OCI-LY7 (cell line): Measurements from ENCODE around the gene GMEB2.

Source experiments
- EZH2phosphoT487 ChIP-seq: fragments of 200-600 bp; sonication (generic); IDR thresholded peaks from 2 replicates; pipeline ENCODE4 v1.6.1; 2018; ENCODE audit warnings: low read depth, borderline replicate concordance, mild to moderate bottlenecking, mixed run types, antibody characterized with exemption, low read length, moderate library complexity, mixed read lengths
- TF ChIP-seq, protein P1 (sequence below): fragments of 200-600 bp; sonication (generic); conservative IDR thresholded peaks from 2 replicates; pipeline ENCODE4 v1.5.1; 2014; ENCODE audit warnings: mild to moderate bottlenecking, antibody characterized with exemption, low read length, moderate library complexity, mixed read lengths

DNA sequence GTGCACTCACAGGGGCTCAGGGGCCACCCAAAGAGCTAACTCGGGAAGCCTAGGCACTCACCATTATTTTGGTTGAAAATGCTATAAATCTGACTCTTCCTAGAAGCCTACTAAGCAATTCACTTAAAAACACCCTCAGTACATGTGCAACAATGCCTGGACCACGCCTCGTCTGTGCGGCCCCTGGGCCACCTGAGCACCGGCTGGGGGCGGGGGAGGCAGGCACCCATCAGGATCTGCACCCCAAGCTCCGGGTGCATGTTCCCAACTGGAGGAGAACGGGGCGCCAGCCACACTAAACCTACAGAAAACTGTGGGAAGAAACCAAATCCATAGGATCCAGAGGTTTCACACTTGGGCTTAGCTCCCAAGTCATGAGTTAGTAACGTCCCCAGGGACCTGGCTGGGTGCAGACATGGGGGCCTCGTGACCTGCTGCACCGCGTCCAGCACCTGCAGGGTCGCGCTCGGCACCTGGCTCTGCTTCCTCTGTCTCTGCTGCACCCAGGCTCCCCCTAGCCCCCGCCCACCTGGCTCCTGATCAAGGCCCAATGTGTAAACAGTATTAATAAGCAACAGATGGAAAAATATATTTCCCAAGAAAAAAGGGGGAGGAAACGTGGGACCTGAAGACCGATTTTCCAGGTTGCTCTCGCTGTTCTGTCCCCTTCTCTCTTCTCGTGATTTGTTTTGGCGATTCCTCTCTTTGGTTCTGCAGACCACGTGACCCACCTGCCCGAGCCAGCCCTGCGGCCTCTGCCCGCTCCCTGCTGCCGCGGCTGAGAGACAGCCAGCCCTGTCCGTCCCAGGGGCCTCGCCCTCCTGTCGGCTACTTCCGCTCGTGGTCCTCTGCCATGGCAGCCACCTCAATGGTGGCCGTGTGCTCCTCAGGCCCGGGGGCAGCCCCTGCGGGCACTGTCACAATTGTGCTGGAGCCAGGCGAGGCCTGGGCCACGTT, 37.4 kb downstream of the GMEB2 start:
- TF ChIP-seq, protein P1, sequence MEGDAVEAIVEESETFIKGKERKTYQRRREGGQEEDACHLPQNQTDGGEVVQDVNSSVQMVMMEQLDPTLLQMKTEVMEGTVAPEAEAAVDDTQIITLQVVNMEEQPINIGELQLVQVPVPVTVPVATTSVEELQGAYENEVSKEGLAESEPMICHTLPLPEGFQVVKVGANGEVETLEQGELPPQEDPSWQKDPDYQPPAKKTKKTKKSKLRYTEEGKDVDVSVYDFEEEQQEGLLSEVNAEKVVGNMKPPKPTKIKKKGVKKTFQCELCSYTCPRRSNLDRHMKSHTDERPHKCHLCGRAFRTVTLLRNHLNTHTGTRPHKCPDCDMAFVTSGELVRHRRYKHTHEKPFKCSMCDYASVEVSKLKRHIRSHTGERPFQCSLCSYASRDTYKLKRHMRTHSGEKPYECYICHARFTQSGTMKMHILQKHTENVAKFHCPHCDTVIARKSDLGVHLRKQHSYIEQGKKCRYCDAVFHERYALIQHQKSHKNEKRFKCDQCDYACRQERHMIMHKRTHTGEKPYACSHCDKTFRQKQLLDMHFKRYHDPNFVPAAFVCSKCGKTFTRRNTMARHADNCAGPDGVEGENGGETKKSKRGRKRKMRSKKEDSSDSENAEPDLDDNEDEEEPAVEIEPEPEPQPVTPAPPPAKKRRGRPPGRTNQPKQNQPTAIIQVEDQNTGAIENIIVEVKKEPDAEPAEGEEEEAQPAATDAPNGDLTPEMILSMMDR = no peak
- no peak for TF ChIP-seq EZH2phosphoT487
